MM.1S (cell line): ENCODE results near the gene PLD4.

Source experiments
- EZH2 ChIP-seq: fragments of 300-600 bp; sonication (generic); optimal IDR thresholded peaks from 2 replicates; pipeline ENCODE3; 2017; ENCODE audit warnings: low read depth, mild to moderate bottlenecking, antibody characterized with exemption, low read length, mixed read lengths
- EZH2phosphoT487 ChIP-seq: fragments of 300-600 bp; sonication (generic); IDR thresholded peaks from 2 replicates; pipeline ENCODE4 v1.6.1; 2018; ENCODE audit warnings: antibody characterized with exemption, low read length
- TF ChIP-seq, protein P1 (sequence below): fragments of 300-600 bp; sonication (generic); IDR thresholded peaks from 2 replicates; pipeline ENCODE4 v1.5.1; 2016; ENCODE audit warnings: antibody characterized with exemption, low read length, mixed read lengths

DNA sequence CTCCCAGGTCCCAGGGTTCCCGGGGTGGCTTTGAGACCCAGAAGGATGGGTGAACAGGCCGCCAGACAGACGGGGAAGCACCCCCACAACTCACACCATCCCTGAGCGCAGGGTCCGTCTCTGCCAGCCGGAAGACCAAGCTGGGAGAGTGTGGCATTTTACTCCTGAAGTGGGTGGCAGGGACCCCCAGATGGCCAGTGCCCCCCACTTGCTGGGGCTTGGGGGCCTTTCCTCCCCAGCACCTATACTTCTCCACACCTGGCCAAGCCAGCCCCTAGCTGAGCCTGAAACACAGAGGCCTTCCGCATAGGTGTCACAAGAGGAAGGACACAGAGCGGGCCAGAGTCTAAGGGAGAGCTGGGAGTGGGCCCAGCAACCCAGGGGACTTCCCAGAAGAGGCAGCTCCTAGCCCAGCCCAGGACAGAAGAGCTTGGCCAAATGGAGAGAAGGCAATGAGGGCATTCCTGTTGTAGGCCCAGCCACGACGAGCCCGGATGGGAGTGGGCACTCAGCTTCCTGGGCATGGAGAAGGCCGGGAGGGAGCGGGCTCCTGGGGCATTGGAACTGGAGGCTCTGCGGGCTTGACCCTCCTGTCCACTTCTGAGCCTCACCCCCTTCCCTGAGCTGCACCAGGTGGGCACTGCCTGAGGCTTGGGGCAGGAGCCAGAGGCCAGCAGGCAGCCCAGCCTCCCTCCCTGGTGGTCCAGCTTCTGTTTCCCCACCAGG lies 50.1 kb downstream of the PLD4 start:
- TF ChIP-seq, protein P1, sequence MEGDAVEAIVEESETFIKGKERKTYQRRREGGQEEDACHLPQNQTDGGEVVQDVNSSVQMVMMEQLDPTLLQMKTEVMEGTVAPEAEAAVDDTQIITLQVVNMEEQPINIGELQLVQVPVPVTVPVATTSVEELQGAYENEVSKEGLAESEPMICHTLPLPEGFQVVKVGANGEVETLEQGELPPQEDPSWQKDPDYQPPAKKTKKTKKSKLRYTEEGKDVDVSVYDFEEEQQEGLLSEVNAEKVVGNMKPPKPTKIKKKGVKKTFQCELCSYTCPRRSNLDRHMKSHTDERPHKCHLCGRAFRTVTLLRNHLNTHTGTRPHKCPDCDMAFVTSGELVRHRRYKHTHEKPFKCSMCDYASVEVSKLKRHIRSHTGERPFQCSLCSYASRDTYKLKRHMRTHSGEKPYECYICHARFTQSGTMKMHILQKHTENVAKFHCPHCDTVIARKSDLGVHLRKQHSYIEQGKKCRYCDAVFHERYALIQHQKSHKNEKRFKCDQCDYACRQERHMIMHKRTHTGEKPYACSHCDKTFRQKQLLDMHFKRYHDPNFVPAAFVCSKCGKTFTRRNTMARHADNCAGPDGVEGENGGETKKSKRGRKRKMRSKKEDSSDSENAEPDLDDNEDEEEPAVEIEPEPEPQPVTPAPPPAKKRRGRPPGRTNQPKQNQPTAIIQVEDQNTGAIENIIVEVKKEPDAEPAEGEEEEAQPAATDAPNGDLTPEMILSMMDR = no peak
- TF ChIP-seq EZH2 (no peak), EZH2phosphoT487 (no peak)
